ENCODE results near the gene PTRH1.
A peak's percentile ranks its signal among the peaks of the same experiment; 100 is the strongest.

PTRH1 gene

GRCh38 chr9:127739614-127740330 lies 24.3 kb upstream of the PTRH1 start:
- DNase-seq, result no peak

GRCh38 chr9:127738666-127739065 lies 23.2 kb upstream of the PTRH1 start:
- DNase-seq, result no peak

GRCh38 chr9:127735530-127736185 lies 20.2 kb upstream of the PTRH1 start:
- no peak for DNase-seq

- peak; percentile 60 for DNase-seq
These were observed 19.5 kb upstream of the PTRH1 start, which contains the start of gene TOR2A for GRCh38 chr9:127734747-127735529. Gene TOR2A (minus strand): TSS chr9:127735294. CDS start chr9:127735270, 24 bp downstream.

- no peak for DNase-seq
These were observed 18.8 kb upstream of the PTRH1 start for GRCh38 chr9:127734247-127734746.

- DNase-seq, result no peak
These were observed 18.2 kb upstream of the PTRH1 start for GRCh38 chr9:127733614-127734013.

GRCh38 chr9:127732444-127732843 lies 17.0 kb upstream of the PTRH1 start:
- no peak for DNase-seq

- no peak for DNase-seq
These were observed 16.5 kb upstream of the PTRH1 start for GRCh38 chr9:127731938-127732337.

GRCh38 chr9:127730799-127731410 lies 15.4 kb upstream of the PTRH1 start:
- no peak for DNase-seq

- DNase-seq, result no peak
These were observed 14.8 kb upstream of the PTRH1 start for GRCh38 chr9:127730262-127730661.

- no peak for DNase-seq
These were observed 14.2 kb upstream of the PTRH1 start for GRCh38 chr9:127729522-127730256.

GRCh38 chr9:127728808-127729207 lies 13.3 kb upstream of the PTRH1 start:
- no peak for DNase-seq

- no peak for DNase-seq
These were observed 11.4 kb upstream of the PTRH1 start for GRCh38 chr9:127726871-127727270.

GRCh38 chr9:127724012-127724411 lies 8.5 kb upstream of the PTRH1 start:
- no peak for DNase-seq

- DNase-seq, result no peak
These were observed 8.0 kb upstream of the PTRH1 start for GRCh38 chr9:127723444-127723843.

- no peak for DNase-seq
These were observed 7.5 kb upstream of the PTRH1 start for GRCh38 chr9:127723013-127723412.

- DNase-seq, result no peak
These were observed 6.7 kb upstream of the PTRH1 start for GRCh38 chr9:127722055-127722745.

- no peak for DNase-seq
These were observed 5.9 kb upstream of the PTRH1 start for GRCh38 chr9:127721391-127721821.

- no peak for DNase-seq
These were observed 5.4 kb upstream of the PTRH1 start for GRCh38 chr9:127720865-127721227.

GRCh38 chr9:127720031-127720864 lies 4.8 kb upstream of the PTRH1 start:
- DNase-seq, result no peak

- no peak for DNase-seq
These were observed 2.3 kb upstream of the PTRH1 start for GRCh38 chr9:127717766-127718165.
